Measurements from ENCODE around the gene OTOG. TPM values are rescaled to one million over a fixed set of nuclear protein-coding genes. Genes with fewer than 3 reads are reported as not detected.
"Not testable (repeated sequence)": the region's sequence is repeated elsewhere in the genome, so short reads cannot be mapped to it uniquely, and the experiment has no call there.

OTOG gene
- polyA plus RNA-seq, 2 donors: not detected

DNA sequence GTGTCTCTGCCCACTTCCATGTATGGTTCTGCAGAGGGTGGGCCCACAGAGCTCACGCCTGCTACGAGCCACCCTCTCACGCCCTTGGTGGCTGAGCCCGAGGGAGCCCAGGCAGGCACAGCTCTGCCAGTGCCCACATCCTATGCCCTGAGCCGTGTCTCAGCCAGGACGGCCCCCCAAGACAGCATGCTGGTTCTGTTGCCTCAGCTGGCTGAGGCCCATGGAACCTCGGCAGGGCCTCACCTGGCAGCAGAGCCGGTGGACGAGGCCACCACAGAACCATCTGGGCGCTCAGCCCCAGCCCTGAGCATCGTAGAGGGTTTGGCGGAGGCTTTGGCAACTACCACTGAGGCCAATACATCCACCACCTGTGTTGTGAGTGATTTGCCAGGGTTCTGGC lies 64.0 kb downstream of the OTOG start:
- Histone ChIP-seq H3K27ac (ENCODE audit: low read depth in 2 of 2, low read length in 1 of 2) (no peak overlapping the region), H3K9me3 (ENCODE audit: control insufficient read depth in 2 of 2, insufficient read depth in 1 of 2, low read depth in 1 of 2, low read length in 1 of 2) (no peaks in the 10 kb centered on the region), H3K4me1 (ENCODE audit: control insufficient read depth in 2 of 2, insufficient read depth in 2 of 2, low read length in 1 of 2) (no peaks in the 10 kb centered on the region), H3K4me3 (ENCODE audit: low read depth in 1 of 2, low read length in 2 of 2) (no peak overlapping the region), H3K27me3 (ENCODE audit: control insufficient read depth in 1 of 2, insufficient read depth in 2 of 2, low read length in 2 of 2) (no peaks in the 10 kb centered on the region), H3K36me3 (ENCODE audit: control insufficient read depth in 2 of 2, insufficient read depth in 2 of 2, low read length in 1 of 2) (no peaks in the 10 kb centered on the region)
- 77 to 85% methylated on average over 12 of the region's 12 CpGs for WGBS, 2 donors

DNA sequence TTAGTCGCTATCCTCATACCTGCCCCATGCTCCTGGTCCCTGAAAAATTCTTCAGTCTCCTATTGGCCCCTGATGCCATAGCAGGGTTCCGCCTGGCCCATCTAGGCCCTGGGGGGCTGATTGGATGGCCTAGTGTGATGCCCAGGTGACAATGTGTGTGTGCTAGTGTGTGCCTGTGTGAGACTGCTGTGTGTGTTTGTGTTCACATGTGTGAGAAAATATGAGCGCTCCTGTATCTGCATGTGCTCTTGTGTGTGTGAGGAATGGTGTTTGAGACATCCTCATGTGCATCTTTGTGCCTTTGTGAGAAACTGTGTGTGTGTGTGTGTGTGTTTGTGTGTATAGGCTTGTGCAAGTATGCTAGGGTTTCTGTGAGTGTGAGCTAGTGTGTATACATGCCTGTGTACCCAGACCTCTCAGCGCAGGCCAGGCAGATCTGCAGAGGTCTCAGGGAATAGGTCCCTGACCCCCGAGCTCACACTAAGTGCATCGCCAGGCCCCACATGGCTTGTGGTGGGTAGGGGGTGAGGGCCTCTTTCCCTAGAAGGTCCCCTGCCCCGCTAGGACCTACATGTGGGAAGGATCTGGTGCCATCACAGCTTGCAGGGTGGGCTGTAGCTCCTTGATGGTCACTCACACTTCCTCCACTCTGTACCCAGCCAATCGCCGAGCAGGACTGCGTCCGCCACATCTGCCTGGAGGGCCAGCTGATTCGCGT lies 64.6 kb downstream of the OTOG start:
- Histone ChIP-seq H3K27me3 (ENCODE audit: control insufficient read depth in 1 of 2, insufficient read depth in 2 of 2, low read length in 2 of 2) (no peaks in the 10 kb centered on the region), H3K4me1 (ENCODE audit: control insufficient read depth in 2 of 2, insufficient read depth in 2 of 2, low read length in 1 of 2) (no peaks in the 10 kb centered on the region), H3K36me3 (ENCODE audit: control insufficient read depth in 2 of 2, insufficient read depth in 2 of 2, low read length in 1 of 2) (no peaks in the 10 kb centered on the region), H3K27ac (ENCODE audit: low read depth in 2 of 2, low read length in 1 of 2) (no peak overlapping the region), H3K4me3 (ENCODE audit: low read depth in 1 of 2, low read length in 2 of 2) (no peak overlapping the region), H3K9me3 (ENCODE audit: control insufficient read depth in 2 of 2, insufficient read depth in 1 of 2, low read depth in 1 of 2, low read length in 1 of 2) (no peaks in the 10 kb centered on the region)
- WGBS, 2 donors: 88% methylated on average over 12 to 13 of the region's 13 CpGs

DNA sequence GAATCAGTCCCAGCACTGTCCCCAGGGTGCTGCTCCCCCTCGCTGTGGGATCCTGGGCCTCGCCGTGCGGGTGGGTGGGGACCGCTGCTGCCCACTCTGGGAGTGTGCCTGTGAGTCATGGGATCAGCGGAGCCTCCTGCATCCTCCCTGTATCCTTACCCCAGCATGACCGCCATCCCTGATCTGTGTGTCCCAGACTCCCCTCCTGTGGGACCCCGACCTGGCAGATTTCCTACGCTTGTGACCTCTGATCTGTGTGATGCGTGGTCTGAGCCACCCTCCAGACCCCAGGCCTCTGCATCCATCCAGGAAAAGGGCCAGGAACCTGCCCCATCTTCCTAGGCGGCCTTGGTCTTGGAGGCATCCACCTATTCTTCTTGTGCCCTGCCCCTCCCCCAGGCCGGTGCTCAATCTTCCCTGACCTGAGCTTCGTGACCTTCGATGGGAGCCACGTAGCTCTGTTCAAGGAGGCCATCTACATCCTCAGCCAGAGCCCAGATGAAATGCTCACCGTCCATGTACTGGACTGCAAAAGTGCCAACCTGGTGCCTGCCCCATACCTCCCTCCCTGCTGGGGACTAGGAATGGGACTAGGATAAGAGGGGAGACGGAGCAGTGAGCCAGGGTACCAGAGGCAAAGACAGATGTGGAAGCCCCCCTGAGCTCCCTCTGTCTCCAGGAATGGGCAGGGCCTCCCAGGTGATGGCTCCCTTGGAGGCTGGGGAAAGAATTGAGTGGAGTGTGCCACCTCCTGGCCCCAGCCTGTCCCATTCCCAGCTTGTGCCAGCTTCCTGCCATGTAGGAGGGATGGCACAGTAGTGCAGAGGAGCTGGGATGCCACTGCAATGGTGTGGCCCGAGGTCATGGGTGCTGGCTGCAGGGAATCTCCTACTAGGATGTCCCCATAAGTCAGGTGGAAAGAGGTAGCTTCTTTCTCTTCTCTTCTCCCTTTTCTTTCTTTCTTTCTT lies 65.4 kb downstream of the OTOG start:
- WGBS, 2 donors: 81% methylated on average over 18 of the region's 18 CpGs

DNA sequence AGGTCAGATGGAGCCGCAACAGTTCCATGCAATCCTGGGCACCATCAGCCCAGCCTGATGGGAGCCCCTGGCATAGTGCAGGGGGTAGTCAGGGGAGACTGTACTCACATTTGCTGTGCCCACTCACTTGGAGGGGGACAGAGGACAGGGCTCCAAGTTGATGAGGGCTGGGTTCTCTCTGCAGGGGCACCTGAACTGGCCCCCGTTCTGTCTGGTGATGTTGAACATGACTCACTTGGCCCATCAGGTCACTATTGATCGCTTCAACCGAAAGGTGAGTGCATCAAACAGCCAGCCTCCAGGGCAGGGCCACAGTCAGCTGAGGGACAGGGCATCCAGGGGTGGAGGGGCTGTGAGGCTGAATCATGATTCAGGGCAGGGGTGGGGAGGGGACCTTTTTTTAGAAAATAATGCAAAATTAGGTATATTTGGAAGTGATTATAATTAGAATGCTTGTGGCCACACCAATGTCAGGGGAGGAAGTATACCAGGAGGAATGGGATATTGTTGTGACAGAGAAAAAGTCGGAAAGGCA lies 66.4 kb downstream of the OTOG start:
- no peaks in the 10 kb centered on the region for H3K36me3 ChIP-seq (ENCODE audit: control insufficient read depth in 2 of 2, insufficient read depth in 2 of 2, low read length in 1 of 2)
- H3K4me3 ChIP-seq (ENCODE audit: low read depth in 1 of 2, low read length in 2 of 2): no peak overlapping the region
- no peaks in the 10 kb centered on the region for H3K27me3 ChIP-seq (ENCODE audit: control insufficient read depth in 1 of 2, insufficient read depth in 2 of 2, low read length in 2 of 2)
- no peak overlapping the region for H3K27ac ChIP-seq (ENCODE audit: low read depth in 2 of 2, low read length in 1 of 2)
- no peaks in the 10 kb centered on the region for H3K9me3 ChIP-seq (ENCODE audit: control insufficient read depth in 2 of 2, insufficient read depth in 1 of 2, low read depth in 1 of 2, low read length in 1 of 2)
- H3K4me1 ChIP-seq (ENCODE audit: control insufficient read depth in 2 of 2, insufficient read depth in 2 of 2, low read length in 1 of 2): no peaks in the 10 kb centered on the region
- WGBS, 2 donors: 79 to 81% methylated on average over 5 of the region's 5 CpGs

More for the DNA sequence above, 65.4 kb downstream of the OTOG start:
- Histone ChIP-seq H3K36me3 (ENCODE audit: control insufficient read depth in 2 of 2, insufficient read depth in 2 of 2, low read length in 1 of 2) (no peaks in the 10 kb centered on the region), H3K9me3 (ENCODE audit: control insufficient read depth in 2 of 2, insufficient read depth in 1 of 2, low read depth in 1 of 2, low read length in 1 of 2) (no peaks in the 10 kb centered on the region), H3K4me1 (ENCODE audit: control insufficient read depth in 2 of 2, insufficient read depth in 2 of 2, low read length in 1 of 2) (no peaks in the 10 kb centered on the region), H3K27me3 (ENCODE audit: control insufficient read depth in 1 of 2, insufficient read depth in 2 of 2, low read length in 2 of 2) (no peaks in the 10 kb centered on the region), H3K27ac (ENCODE audit: low read depth in 2 of 2, low read length in 1 of 2) (no peak overlapping the region), H3K4me3 (ENCODE audit: low read depth in 1 of 2, low read length in 2 of 2) (no peak overlapping the region)

DNA sequence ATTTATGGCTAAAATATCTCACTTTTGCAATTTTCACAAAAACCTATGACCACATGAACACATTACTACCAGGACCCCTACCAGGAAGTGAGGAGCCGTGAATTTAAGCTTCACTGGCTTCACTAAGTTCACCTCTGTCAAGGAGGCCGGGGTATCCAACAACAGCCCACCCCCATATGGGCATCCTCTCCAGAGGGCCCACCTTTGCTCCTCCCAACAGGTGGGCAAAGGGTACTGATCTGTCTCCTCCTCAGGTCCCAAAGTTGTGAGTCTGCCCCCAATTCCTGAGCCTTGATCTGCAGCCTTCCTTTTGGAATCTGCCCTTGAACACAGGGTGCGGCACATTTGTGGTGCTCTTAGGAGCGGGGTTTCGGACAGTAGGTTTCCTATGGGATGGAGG lies 66.9 kb downstream of the OTOG start:
- Histone ChIP-seq H3K4me3 (ENCODE audit: low read depth in 1 of 2, low read length in 2 of 2) (no peak overlapping the region), H3K27ac (ENCODE audit: low read depth in 2 of 2, low read length in 1 of 2) (no peak overlapping the region), H3K9me3 (ENCODE audit: control insufficient read depth in 2 of 2, insufficient read depth in 1 of 2, low read depth in 1 of 2, low read length in 1 of 2) (no peaks in the 10 kb centered on the region), H3K36me3 (ENCODE audit: control insufficient read depth in 2 of 2, insufficient read depth in 2 of 2, low read length in 1 of 2) (no peaks in the 10 kb centered on the region), H3K27me3 (ENCODE audit: control insufficient read depth in 1 of 2, insufficient read depth in 2 of 2, low read length in 2 of 2) (no peaks in the 10 kb centered on the region), H3K4me1 (ENCODE audit: control insufficient read depth in 2 of 2, insufficient read depth in 2 of 2, low read length in 1 of 2) (no peaks in the 10 kb centered on the region)
- WGBS, 2 donors: 85 to 89% methylated on average over 5 of the region's 5 CpGs

DNA sequence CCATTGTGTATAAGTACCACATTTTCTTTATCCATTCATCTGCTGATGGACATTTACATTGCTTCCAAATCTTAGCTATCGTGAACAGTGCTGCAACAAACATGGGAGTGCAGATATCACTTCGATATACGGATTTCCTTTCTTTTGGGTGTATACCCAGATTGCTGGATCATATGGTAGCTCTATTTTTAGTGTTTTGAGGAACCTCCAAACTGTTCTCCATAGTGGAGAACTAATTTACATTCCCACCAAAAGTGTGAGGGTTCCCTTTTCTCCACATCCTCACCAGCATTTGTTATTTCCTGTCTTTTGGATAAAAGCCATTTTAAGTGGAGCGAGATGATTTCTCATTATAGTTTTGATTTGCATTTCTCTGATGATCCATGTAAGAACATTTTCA lies 75.7 kb downstream of the OTOG start:
- H3K27ac ChIP-seq (ENCODE audit: low read depth in 2 of 2, low read length in 1 of 2); H3K4me1 ChIP-seq (ENCODE audit: control insufficient read depth in 2 of 2, insufficient read depth in 2 of 2, low read length in 1 of 2); H3K4me3 ChIP-seq (ENCODE audit: low read depth in 1 of 2, low read length in 2 of 2); H3K27me3 ChIP-seq (ENCODE audit: control insufficient read depth in 1 of 2, insufficient read depth in 2 of 2, low read length in 2 of 2); H3K36me3 ChIP-seq (ENCODE audit: control insufficient read depth in 2 of 2, insufficient read depth in 2 of 2, low read length in 1 of 2); H3K9me3 ChIP-seq (ENCODE audit: control insufficient read depth in 2 of 2, insufficient read depth in 1 of 2, low read depth in 1 of 2, low read length in 1 of 2): not testable (repeated sequence)
- WGBS, 2 donors: 89 to 90% methylated on average over 4 of the region's 4 CpGs

DNA sequence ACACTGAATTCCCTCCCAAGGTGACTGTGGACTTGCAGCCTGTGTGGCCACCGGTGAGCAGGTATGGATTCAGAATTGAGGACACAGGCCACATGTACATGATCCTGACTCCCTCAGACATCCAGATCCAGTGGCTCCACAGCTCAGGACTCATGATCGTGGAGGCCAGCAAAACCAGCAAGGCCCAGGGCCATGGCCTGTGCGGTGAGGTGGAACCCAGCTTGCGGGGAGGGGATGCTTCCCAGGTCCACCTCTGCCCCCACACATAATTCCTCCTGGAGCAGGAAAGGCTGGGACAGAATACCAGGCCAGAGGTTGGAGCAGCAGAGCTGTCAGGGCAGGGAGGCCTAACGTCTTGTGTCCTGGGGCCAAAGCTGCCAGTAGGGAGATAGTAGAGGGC lies 82.1 kb downstream of the OTOG start:
- Histone ChIP-seq H3K36me3 (ENCODE audit: control insufficient read depth in 2 of 2, insufficient read depth in 2 of 2, low read length in 1 of 2) (no peaks in the 10 kb centered on the region), H3K27me3 (ENCODE audit: control insufficient read depth in 1 of 2, insufficient read depth in 2 of 2, low read length in 2 of 2) (no peaks in the 10 kb centered on the region), H3K9me3 (ENCODE audit: control insufficient read depth in 2 of 2, insufficient read depth in 1 of 2, low read depth in 1 of 2, low read length in 1 of 2) (no peaks in the 10 kb centered on the region), H3K4me3 (ENCODE audit: low read depth in 1 of 2, low read length in 2 of 2) (no peak overlapping the region), H3K4me1 (ENCODE audit: control insufficient read depth in 2 of 2, insufficient read depth in 2 of 2, low read length in 1 of 2) (no peaks in the 10 kb centered on the region), H3K27ac (ENCODE audit: low read depth in 2 of 2, low read length in 1 of 2) (no peak overlapping the region)
- 78% methylated on average over 5 of the region's 5 CpGs for WGBS, 2 donors

DNA sequence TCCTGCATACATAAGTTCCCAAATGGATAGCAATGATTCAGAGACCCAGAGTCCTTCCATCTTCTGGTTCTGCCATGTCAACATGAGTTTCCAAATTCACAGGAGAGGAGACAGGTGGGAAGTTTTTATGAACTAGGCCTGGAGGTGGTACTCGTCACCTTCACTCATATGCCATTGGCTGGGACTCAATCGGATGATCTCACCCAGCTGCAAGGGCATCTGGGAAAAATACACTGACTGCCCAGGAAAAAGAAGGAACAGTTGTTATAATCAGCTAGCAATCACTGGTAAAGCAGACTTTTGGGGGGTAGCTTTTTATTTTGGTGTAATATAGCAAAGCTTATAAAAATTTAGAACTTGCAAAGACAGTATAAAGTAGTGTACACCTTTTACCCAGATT lies 83.9 kb downstream of the OTOG start:
- WGBS, 2 donors: 76 to 89% methylated on average over 2 of the region's 2 CpGs
- Histone ChIP-seq H3K9me3 (ENCODE audit: control insufficient read depth in 2 of 2, insufficient read depth in 1 of 2, low read depth in 1 of 2, low read length in 1 of 2) (no peaks in the 10 kb centered on the region), H3K36me3 (ENCODE audit: control insufficient read depth in 2 of 2, insufficient read depth in 2 of 2, low read length in 1 of 2) (no peaks in the 10 kb centered on the region), H3K27me3 (ENCODE audit: control insufficient read depth in 1 of 2, insufficient read depth in 2 of 2, low read length in 2 of 2) (no peaks in the 10 kb centered on the region), H3K4me1 (ENCODE audit: control insufficient read depth in 2 of 2, insufficient read depth in 2 of 2, low read length in 1 of 2) (no peaks in the 10 kb centered on the region), H3K27ac (ENCODE audit: low read depth in 2 of 2, low read length in 1 of 2) (no peak overlapping the region), H3K4me3 (ENCODE audit: low read depth in 1 of 2, low read length in 2 of 2) (no peak overlapping the region)

DNA sequence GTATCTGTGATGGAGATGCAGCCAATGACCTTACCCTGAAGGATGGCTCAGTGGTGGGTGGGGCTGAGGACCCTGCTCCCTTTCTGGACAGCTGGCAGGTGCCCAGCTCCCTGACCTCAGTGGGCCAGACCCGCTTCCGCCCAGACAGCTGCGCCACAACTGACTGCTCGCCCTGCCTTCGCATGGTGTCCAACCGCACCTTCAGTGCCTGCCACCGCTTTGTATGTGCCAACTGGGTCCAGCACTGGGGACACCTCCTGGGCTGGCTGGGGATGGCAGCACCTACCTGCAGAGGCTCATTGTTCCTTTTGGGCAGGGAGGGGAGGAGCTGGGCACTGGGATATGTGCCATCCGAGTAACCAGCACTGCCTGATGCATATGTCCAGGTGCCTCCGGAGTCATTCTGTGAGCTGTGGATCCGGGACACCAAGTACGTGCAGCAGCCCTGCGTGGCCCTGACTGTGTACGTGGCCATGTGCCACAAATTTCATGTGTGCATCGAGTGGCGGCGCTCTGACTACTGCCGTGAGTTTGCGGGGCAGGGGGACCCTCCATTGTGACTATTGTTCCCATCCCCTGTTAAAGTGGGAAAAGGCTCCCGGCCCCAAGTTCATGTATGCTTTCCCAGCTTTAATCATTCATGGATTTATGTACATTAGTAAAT lies 84.8 kb downstream of the OTOG start:
- Histone ChIP-seq H3K36me3 (ENCODE audit: control insufficient read depth in 2 of 2, insufficient read depth in 2 of 2, low read length in 1 of 2) (no peaks in the 10 kb centered on the region), H3K27ac (ENCODE audit: low read depth in 2 of 2, low read length in 1 of 2) (no peak overlapping the region), H3K27me3 (ENCODE audit: control insufficient read depth in 1 of 2, insufficient read depth in 2 of 2, low read length in 2 of 2) (no peaks in the 10 kb centered on the region), H3K4me1 (ENCODE audit: control insufficient read depth in 2 of 2, insufficient read depth in 2 of 2, low read length in 1 of 2) (no peaks in the 10 kb centered on the region), H3K9me3 (ENCODE audit: control insufficient read depth in 2 of 2, insufficient read depth in 1 of 2, low read depth in 1 of 2, low read length in 1 of 2) (no peaks in the 10 kb centered on the region), H3K4me3 (ENCODE audit: low read depth in 1 of 2, low read length in 2 of 2) (no peak overlapping the region)
- 91 to 92% methylated on average over 19 of the region's 19 CpGs for WGBS, 2 donors

Data from esophagus (tissue), 2 donors.